ENCODE measurements around the gene KIF23.
A peak's percentile ranks its signal among the peaks of the same experiment; 100 is the strongest.
"Not testable (repeated sequence)": the region's sequence is repeated elsewhere in the genome, so short reads cannot be mapped to it uniquely, and the experiment has no call there.

KIF23 gene

GRCh38 chr15:69434679-69435078 lies 20.5 kb downstream of the KIF23 start:
- no peak for DNase-seq (ENCODE audit: low read depth)

GRCh38 chr15:69435985-69436384 lies 21.8 kb downstream of the KIF23 start:
- no peak for DNase-seq (ENCODE audit: low read depth)

GRCh38 chr15:69436951-69437350 lies 22.8 kb downstream of the KIF23 start:
- no peak for DNase-seq (ENCODE audit: low read depth)

- no peak for DNase-seq (ENCODE audit: low read depth)
Observed at GRCh38 chr15:69439623-69440022, 25.5 kb downstream of the KIF23 start.

GRCh38 chr15:69443032-69443611 lies 29.0 kb downstream of the KIF23 start:
- no peak for DNase-seq (ENCODE audit: low read depth)

GRCh38 chr15:69444686-69445085 lies 30.5 kb downstream of the KIF23 start:
- no peak for DNase-seq (ENCODE audit: low read depth)

GRCh38 chr15:69446953-69447352 lies 32.8 kb downstream of the KIF23 start:
- no peak for DNase-seq (ENCODE audit: low read depth)

- not testable (repeated sequence) for DNase-seq (ENCODE audit: low read depth)
Observed at GRCh38 chr15:69450221-69450620, 36.1 kb downstream of the KIF23 start.

- DNase-seq (ENCODE audit: low read depth) = no peak
Observed at GRCh38 chr15:69450968-69451695, 37.0 kb downstream of the KIF23 start.

GRCh38 chr15:69451951-69452691 lies 38.0 kb downstream of the KIF23 start:
- DNase-seq (ENCODE audit: low read depth) = no peak

GRCh38 chr15:69452692-69453521 lies 38.8 kb downstream of the KIF23 start, which contains the start of gene RPLP1:
TSS of gene RPLP1 (plus strand) at chr15:69452818. CDS start at chr15:69452949, 131 bp downstream.
- DNase-seq (ENCODE audit: low read depth) = peak; percentile 96

GRCh38 chr15:69454953-69455352 lies 40.8 kb downstream of the KIF23 start:
- DNase-seq (ENCODE audit: low read depth) = no peak

- DNase-seq (ENCODE audit: low read depth) = no peak
Observed at GRCh38 chr15:69456208-69457166, 42.3 kb downstream of the KIF23 start.

GRCh38 chr15:69457304-69458280 lies 43.4 kb downstream of the KIF23 start:
- DNase-seq (ENCODE audit: low read depth) = no peak

- no peak for DNase-seq (ENCODE audit: low read depth)
Observed at GRCh38 chr15:69459066-69459465, 44.9 kb downstream of the KIF23 start.

GRCh38 chr15:69460481-69460880 lies 46.3 kb downstream of the KIF23 start:
- DNase-seq (ENCODE audit: low read depth) = no peak

- no peak for DNase-seq (ENCODE audit: low read depth)
Observed at GRCh38 chr15:69462030-69462492, 47.9 kb downstream of the KIF23 start.

GRCh38 chr15:69462493-69463181 lies 48.5 kb downstream of the KIF23 start:
- peak; percentile 90 for DNase-seq (ENCODE audit: low read depth)

- DNase-seq (ENCODE audit: low read depth) = no peak
Observed at GRCh38 chr15:69463182-69463756, 49.1 kb downstream of the KIF23 start.
